Prostate gland (tissue), 2 donors: Measurements from ENCODE around the gene MICALL2. TPM values are rescaled to one million over a fixed set of nuclear protein-coding genes. Genes with fewer than 3 reads are reported as not detected.

ENCODE experiments used
- DNase-seq: peaks from one replicate; pipeline ENCODE4 v3.0.0-alpha.2; 2019; ENCODE audit warnings: low spot score
- H3K27ac ChIP-seq, 2 donors: fragments of 200-600 bp; sonication (generic); 2 replicates each; pipeline ENCODE4 v1.5.1; 2017 to 2019
- H3K27me3 ChIP-seq: fragments of 200-600 bp; sonication (generic); replicated peaks from 2 replicates; pipeline ENCODE4 v1.5.1; 2019; ENCODE audit not compliant: insufficient read depth
- H3K36me3 ChIP-seq, 2 donors: fragments of 200-600 bp; sonication (generic); 1 replicate in 1 of 2; 2 replicates in 1 of 2; pipeline versions ENCODE4 v1.5.1 to v1.8.1; 2017 to 2019
- H3K4me1 ChIP-seq: fragments of 200-600 bp; sonication (generic); replicated peaks from 2 replicates; pipeline ENCODE4 v1.5.1; 2019
- H3K4me3 ChIP-seq, 2 donors: fragments of 200-600 bp; sonication (generic); 2 replicates each; pipeline ENCODE4 v1.5.1; 2017 to 2019
- H3K9me3 ChIP-seq: fragments of 200-600 bp; sonication (generic); 2 replicates; pipeline ENCODE4 v1.5.1; 2017
- POLR2A ChIP-seq: fragments of 450-650 bp; IDR thresholded peaks from one replicate; pipeline ENCODE4 v1.6.1; 2016; ENCODE audit warnings: antibody characterized with exemption, mild to moderate bottlenecking
- POLR2AphosphoS5 ChIP-seq: sonication (generic); formaldehyde crosslinking; IDR thresholded peaks from one replicate; pipeline ENCODE4 v1.6.1; 2017; ENCODE audit warnings: antibody characterized with exemption
- WGBS: methylation state at CpG from one replicate; pipeline ENCODE4 v1.1.5; 2018; 5-methylcytosine and 5-hydroxymethylcytosine counted together
- intact Hi-C: fragments of 100-400 bp; cut with DNase I; formaldehyde crosslinking; loops from one replicate; pipeline ENCODE4 v1.14.2; 2022
- total RNA-seq, 2 donors: library from RNA; depleted of rRNA; stranded (reverse); fragments of >200 nt; gene quantifications; one replicate each; pipeline ENCODE4 v1.1.0, GENCODE V29; 2016
- TF ChIP-seq, protein P1 (sequence below), 4 experiments: fragments of 200-600 bp in 2 of 4; fragments of 450-650 bp in 2 of 4; sonication (generic) in 2 of 4; IDR thresholded peaks; 1 replicate in 3 of 4; 2 replicates in 1 of 4; pipeline ENCODE4 v1.5.1; 2016 to 2019; ENCODE audit warnings: antibody characterized with exemption in 4 of 4, mild to moderate bottlenecking in 2 of 4, moderate library complexity in 2 of 4

The MICALL2 gene
- total RNA-seq, 2 donors from 2014 or later: 31.1 to 42.0 TPM

- Histone ChIP-seq H3K27ac (no peak overlapping the region), H3K9me3 (no peaks in the 10 kb centered on the region), H3K4me1 (no peaks in the 10 kb centered on the region), H3K27me3 (peaks cover 11% of the 10 kb centered on the region), H3K4me3 (no peak overlapping the region), H3K36me3 (no peaks in the 10 kb centered on the region)
- DNase-seq: no peak
- intact Hi-C loops: no loop called here
- 62% methylated on average over 18 of the region's 18 CpGs for WGBS
- TF ChIP-seq POLR2A (no peak), POLR2AphosphoS5 (no peak)
Measured at GRCh38 chr7:1401011-1401410, 58.3 kb downstream of the MICALL2 start.

DNA sequence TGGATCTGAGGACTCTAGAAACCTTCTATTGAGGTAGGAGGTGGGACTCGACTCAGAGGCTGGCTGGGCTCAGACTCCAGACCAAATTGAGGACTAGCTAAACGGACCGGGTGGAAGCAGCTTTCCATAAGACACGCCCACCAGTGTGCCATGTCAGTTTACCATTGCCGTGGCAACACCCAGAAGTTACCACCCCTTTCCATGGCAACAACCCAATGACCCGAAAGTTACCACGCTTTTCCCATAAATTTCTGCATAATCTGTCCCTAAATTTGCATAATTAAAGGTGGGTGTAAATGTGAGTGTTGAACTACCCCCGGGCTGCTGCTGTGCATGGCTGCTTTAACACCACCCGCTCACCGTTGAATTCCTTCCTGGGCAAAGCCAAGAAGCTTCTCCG lies 58.9 kb downstream of the MICALL2 start:
- DNase-seq: no peak
- WGBS: 41% methylated on average over 11 of the region's 11 CpGs
- Histone ChIP-seq H3K27me3 (peaks cover 12% of the 10 kb centered on the region), H3K4me3 (no peak overlapping the region), H3K9me3 (no peaks in the 10 kb centered on the region), H3K4me1 (no peaks in the 10 kb centered on the region), H3K36me3 (no peaks in the 10 kb centered on the region), H3K27ac (no peak overlapping the region)
- TF ChIP-seq POLR2A (no peak), POLR2AphosphoS5 (no peak)
- TF ChIP-seq, protein P1, sequence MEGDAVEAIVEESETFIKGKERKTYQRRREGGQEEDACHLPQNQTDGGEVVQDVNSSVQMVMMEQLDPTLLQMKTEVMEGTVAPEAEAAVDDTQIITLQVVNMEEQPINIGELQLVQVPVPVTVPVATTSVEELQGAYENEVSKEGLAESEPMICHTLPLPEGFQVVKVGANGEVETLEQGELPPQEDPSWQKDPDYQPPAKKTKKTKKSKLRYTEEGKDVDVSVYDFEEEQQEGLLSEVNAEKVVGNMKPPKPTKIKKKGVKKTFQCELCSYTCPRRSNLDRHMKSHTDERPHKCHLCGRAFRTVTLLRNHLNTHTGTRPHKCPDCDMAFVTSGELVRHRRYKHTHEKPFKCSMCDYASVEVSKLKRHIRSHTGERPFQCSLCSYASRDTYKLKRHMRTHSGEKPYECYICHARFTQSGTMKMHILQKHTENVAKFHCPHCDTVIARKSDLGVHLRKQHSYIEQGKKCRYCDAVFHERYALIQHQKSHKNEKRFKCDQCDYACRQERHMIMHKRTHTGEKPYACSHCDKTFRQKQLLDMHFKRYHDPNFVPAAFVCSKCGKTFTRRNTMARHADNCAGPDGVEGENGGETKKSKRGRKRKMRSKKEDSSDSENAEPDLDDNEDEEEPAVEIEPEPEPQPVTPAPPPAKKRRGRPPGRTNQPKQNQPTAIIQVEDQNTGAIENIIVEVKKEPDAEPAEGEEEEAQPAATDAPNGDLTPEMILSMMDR (IDR thresholded peaks at IDR 0.05): no peak
- intact Hi-C loops: no loop called here

- 84% methylated on average over 12 of the region's 12 CpGs for WGBS
- no peaks in the 10 kb centered on the region for H3K9me3 ChIP-seq
Measured at GRCh38 chr7:1397491-1398327, 61.6 kb downstream of the MICALL2 start.

GRCh38 chr7:1396195-1396594 lies 63.1 kb downstream of the MICALL2 start:
- H3K4me3 ChIP-seq: no peak overlapping the region
- no peaks in the 10 kb centered on the region for H3K9me3 ChIP-seq
- 71% methylated on average over 7 of the region's 7 CpGs for WGBS
- TF ChIP-seq POLR2AphosphoS5 (no peak), POLR2A (no peak)
- TF ChIP-seq, protein P1 (IDR thresholded peaks at IDR 0.05): no peak
- H3K27me3 ChIP-seq: peaks cover 7% of the 10 kb centered on the region
- H3K4me1 ChIP-seq: no peaks in the 10 kb centered on the region
- no peak for DNase-seq
- H3K27ac ChIP-seq: no peak overlapping the region
- H3K36me3 ChIP-seq: no peaks in the 10 kb centered on the region
- intact Hi-C loops: no loop called here

More at GRCh38 chr7:1397491-1398327, 61.6 kb downstream of the MICALL2 start:
- TF ChIP-seq, protein P1 (IDR thresholded peaks at IDR 0.05): no peak
- TF ChIP-seq POLR2AphosphoS5 (no peak), POLR2A (no peak)
- Histone ChIP-seq H3K4me3 (no peak overlapping the region), H3K27me3 (peaks cover 11% of the 10 kb centered on the region), H3K27ac (no peak overlapping the region), H3K4me1 (no peaks in the 10 kb centered on the region), H3K36me3 (no peaks in the 10 kb centered on the region)
- intact Hi-C loops: no loop called here
- no peak for DNase-seq

GRCh38 chr7:1395211-1396070 lies 63.8 kb downstream of the MICALL2 start:
- intact Hi-C loops: no loop called here
- Histone ChIP-seq H3K36me3 (no peaks in the 10 kb centered on the region), H3K27me3 (peaks cover 10% of the 10 kb centered on the region), H3K4me3 (no peak overlapping the region), H3K9me3 (no peaks in the 10 kb centered on the region), H3K27ac (no peak overlapping the region), H3K4me1 (no peaks in the 10 kb centered on the region)
- no peak for TF ChIP-seq POLR2A
- TF ChIP-seq POLR2AphosphoS5: no peak
- TF ChIP-seq, protein P1 (IDR thresholded peaks at IDR 0.05): no peak
- DNase-seq: no peak
- WGBS: 54% methylated on average over 31 of the region's 33 CpGs
